SJSA1 (cell line): ENCODE measurements around the gene EIF4E3. TPM values are rescaled to one million over a fixed set of nuclear protein-coding genes. Genes with fewer than 3 reads are reported as not detected.

Source experiments
- DNase-seq, 2 experiments: peaks; one replicate each; pipeline ENCODE4 v3.0.0-alpha.2; 2015 to 2020; ENCODE audit warnings: low spot score in 2 of 2, low read depth in 1 of 2
- H3K27ac ChIP-seq: fragments of 250-450 bp; sonication (Bioruptor Pico); 2 replicates; pipeline ENCODE4 v1.5.1; 2020; ENCODE audit warnings: mild to moderate bottlenecking, moderate library complexity
- H3K27me3 ChIP-seq: fragments of 250-450 bp; sonication (Bioruptor Pico); replicated peaks from 2 replicates; pipeline ENCODE4 v1.5.1; 2020; ENCODE audit warnings: mild to moderate bottlenecking, moderate library complexity
- H3K36me3 ChIP-seq: fragments of 250-450 bp; sonication (Bioruptor Pico); 2 replicates; pipeline ENCODE4 v1.5.1; 2020; ENCODE audit warnings: mild to moderate bottlenecking
- H3K4me1 ChIP-seq: fragments of 250-450 bp; sonication (Bioruptor Pico); replicated peaks from 2 replicates; pipeline ENCODE4 v1.6.1; 2021; ENCODE audit warnings: mild to moderate bottlenecking
- H3K4me3 ChIP-seq: fragments of 250-450 bp; sonication (Bioruptor Pico); 2 replicates; pipeline ENCODE4 v1.5.1; 2020; ENCODE audit warnings: mild to moderate bottlenecking
- H3K9me3 ChIP-seq: fragments of 250-450 bp; sonication (Bioruptor Pico); replicated peaks from 2 replicates; pipeline ENCODE4 v1.5.1; 2020; ENCODE audit warnings: mild to moderate bottlenecking
- total RNA-seq: library from RNA; depleted of rRNA; stranded (reverse); fragments of >200 nt; shearing (Covaris generic); gene quantifications from 2 replicates; pipeline ENCODE4 v1.2.3, GENCODE V29; 2014

Gene EIF4E3
- total RNA-seq, 1 experiment from 2014 or later, result 2.3 TPM

- Histone ChIP-seq H3K4me1 (peaks cover 9% of the 10 kb centered on the region), H3K36me3 (no peaks in the 10 kb centered on the region), H3K27ac (no peak overlapping the region), H3K4me3 (no peak overlapping the region), H3K27me3 (no peaks in the 10 kb centered on the region), H3K9me3 (no peaks in the 10 kb centered on the region)
- no peak for DNase-seq
These were observed 63.1 kb downstream of the EIF4E3 start for GRCh38 chr3:71662056-71662455.

- DNase-seq, result no peak
- Histone ChIP-seq H3K27me3 (no peaks in the 10 kb centered on the region), H3K4me3 (no peak overlapping the region)
These were observed 65.2 kb downstream of the EIF4E3 start for GRCh38 chr3:71659864-71660591.

GRCh38 chr3:71657831-71658530, 67.2 kb downstream of the EIF4E3 start:
- Histone ChIP-seq H3K36me3 (no peaks in the 10 kb centered on the region), H3K27me3 (no peaks in the 10 kb centered on the region), H3K9me3 (no peaks in the 10 kb centered on the region), H3K4me1 (peaks cover 9% of the 10 kb centered on the region), H3K27ac (no peak overlapping the region), H3K4me3 (no peak overlapping the region)
- DNase-seq, result peak; percentile 2 to 43

More at GRCh38 chr3:71659864-71660591, 65.2 kb downstream of the EIF4E3 start:
- H3K4me1 ChIP-seq, result peaks cover 9% of the 10 kb centered on the region
- no peaks in the 10 kb centered on the region for H3K9me3 ChIP-seq
- H3K36me3 ChIP-seq, result no peaks in the 10 kb centered on the region
- H3K27ac ChIP-seq, result no peak overlapping the region

GRCh38 chr3:71655061-71655460, 70.1 kb downstream of the EIF4E3 start:
- Histone ChIP-seq H3K9me3 (no peaks in the 10 kb centered on the region), H3K36me3 (no peaks in the 10 kb centered on the region), H3K27me3 (no peaks in the 10 kb centered on the region), H3K4me3 (no peak overlapping the region), H3K4me1 (peaks cover 9% of the 10 kb centered on the region), H3K27ac (no peak overlapping the region)
- no peak for DNase-seq

GRCh38 chr3:71653414-71653807, 71.8 kb downstream of the EIF4E3 start:
- Histone ChIP-seq H3K9me3 (no peaks in the 10 kb centered on the region), H3K4me3 (no peak overlapping the region), H3K27me3 (no peaks in the 10 kb centered on the region), H3K4me1 (peaks cover 8% of the 10 kb centered on the region), H3K36me3 (no peaks in the 10 kb centered on the region), H3K27ac (no peak overlapping the region)
- no peak for DNase-seq

GRCh38 chr3:71652781-71653413, 72.3 kb downstream of the EIF4E3 start:
- peak in 1 of 2 experiments; percentile 32 for DNase-seq
- Histone ChIP-seq H3K4me1 (peaks cover 3% of the 10 kb centered on the region), H3K36me3 (no peaks in the 10 kb centered on the region), H3K4me3 (no peak overlapping the region), H3K27ac (no peak overlapping the region), H3K27me3 (no peaks in the 10 kb centered on the region), H3K9me3 (no peaks in the 10 kb centered on the region)

GRCh38 chr3:71651625-71652024, 73.6 kb downstream of the EIF4E3 start:
- H3K36me3 ChIP-seq, result no peaks in the 10 kb centered on the region
- H3K27me3 ChIP-seq, result no peaks in the 10 kb centered on the region
- H3K4me3 ChIP-seq, result no peak overlapping the region
- DNase-seq, result no peak
- no peaks in the 10 kb centered on the region for H3K4me1 ChIP-seq
- no peak overlapping the region for H3K27ac ChIP-seq
- H3K9me3 ChIP-seq, result no peaks in the 10 kb centered on the region

- H3K4me1 ChIP-seq, result no peaks in the 10 kb centered on the region
- no peak overlapping the region for H3K27ac ChIP-seq
- no peaks in the 10 kb centered on the region for H3K27me3 ChIP-seq
- no peak for DNase-seq
- no peaks in the 10 kb centered on the region for H3K9me3 ChIP-seq
- no peak overlapping the region for H3K4me3 ChIP-seq
- H3K36me3 ChIP-seq, result no peaks in the 10 kb centered on the region
These were observed 74.8 kb downstream of the EIF4E3 start for GRCh38 chr3:71650372-71650771.

- DNase-seq, result no peak
- H3K36me3 ChIP-seq, result no peaks in the 10 kb centered on the region
- H3K4me3 ChIP-seq, result no peak overlapping the region
- no peak overlapping the region for H3K27ac ChIP-seq
- H3K27me3 ChIP-seq, result no peaks in the 10 kb centered on the region
- H3K4me1 ChIP-seq, result no peaks in the 10 kb centered on the region
- no peaks in the 10 kb centered on the region for H3K9me3 ChIP-seq
These were observed 75.4 kb downstream of the EIF4E3 start for GRCh38 chr3:71649757-71650156.

- H3K27me3 ChIP-seq, result no peaks in the 10 kb centered on the region
- H3K27ac ChIP-seq, result no peak overlapping the region
- H3K9me3 ChIP-seq, result no peaks in the 10 kb centered on the region
- H3K4me1 ChIP-seq, result no peaks in the 10 kb centered on the region
- no peaks in the 10 kb centered on the region for H3K36me3 ChIP-seq
- H3K4me3 ChIP-seq, result no peak overlapping the region
- DNase-seq, result no peak
These were observed 77.5 kb downstream of the EIF4E3 start for GRCh38 chr3:71647751-71648150.

GRCh38 chr3:71646971-71647370, 78.2 kb downstream of the EIF4E3 start:
- no peak overlapping the region for H3K27ac ChIP-seq
- DNase-seq, result no peak
- no peak overlapping the region for H3K4me3 ChIP-seq
- no peaks in the 10 kb centered on the region for H3K4me1 ChIP-seq
- H3K36me3 ChIP-seq, result no peaks in the 10 kb centered on the region
- no peaks in the 10 kb centered on the region for H3K9me3 ChIP-seq
- no peaks in the 10 kb centered on the region for H3K27me3 ChIP-seq

- Histone ChIP-seq H3K4me1 (no peaks in the 10 kb centered on the region), H3K27me3 (no peaks in the 10 kb centered on the region), H3K4me3 (no peak overlapping the region), H3K9me3 (no peaks in the 10 kb centered on the region), H3K36me3 (no peaks in the 10 kb centered on the region), H3K27ac (no peak overlapping the region)
- DNase-seq, result no peak
These were observed 80.1 kb downstream of the EIF4E3 start for GRCh38 chr3:71645140-71645539.

GRCh38 chr3:71641674-71642073, 83.5 kb downstream of the EIF4E3 start:
- Histone ChIP-seq H3K4me1 (no peaks in the 10 kb centered on the region), H3K9me3 (no peaks in the 10 kb centered on the region), H3K27ac (no peak overlapping the region), H3K4me3 (no peak overlapping the region), H3K27me3 (no peaks in the 10 kb centered on the region), H3K36me3 (no peaks in the 10 kb centered on the region)
- DNase-seq, result no peak

GRCh38 chr3:71640331-71640983, 84.7 kb downstream of the EIF4E3 start:
- no peak overlapping the region for H3K4me3 ChIP-seq
- H3K9me3 ChIP-seq, result no peaks in the 10 kb centered on the region
- no peaks in the 10 kb centered on the region for H3K36me3 ChIP-seq
- no peaks in the 10 kb centered on the region for H3K4me1 ChIP-seq
- H3K27ac ChIP-seq, result no peak overlapping the region
- DNase-seq, result no peak
- no peaks in the 10 kb centered on the region for H3K27me3 ChIP-seq
